ENCODE measurements around the gene CS.
A peak's percentile ranks its signal among the peaks of the same experiment; 100 is the strongest.
"Not testable (repeated sequence)": the region's sequence is repeated elsewhere in the genome, so short reads cannot be mapped to it uniquely, and the experiment has no call there.

The CS gene

GRCh38 chr12:56321027-56321426, 20.9 kb upstream of the CS start:
- DNase-seq (ENCODE audit: low read depth): peak; percentile 38

GRCh38 chr12:56317675-56318074, 17.5 kb upstream of the CS start:
- no peak for DNase-seq (ENCODE audit: low read depth)

GRCh38 chr12:56315622-56316473, 15.7 kb upstream of the CS start, which contains the start of gene CNPY2:
TSS of gene CNPY2 (minus strand) at chr12:56315988. CDS start at chr12:56315217, 771 bp downstream.
- DNase-seq (ENCODE audit: low read depth): peak; percentile 99

GRCh38 chr12:56315249-56315621, 15.1 kb upstream of the CS start:
- peak; percentile 18 for DNase-seq (ENCODE audit: low read depth)

GRCh38 chr12:56311003-56311402, 10.9 kb upstream of the CS start:
- no peak for DNase-seq (ENCODE audit: low read depth)

GRCh38 chr12:56308714-56309113, 8.6 kb upstream of the CS start:
- no peak for DNase-seq (ENCODE audit: low read depth)

GRCh38 chr12:56307221-56307965, 7.3 kb upstream of the CS start:
- DNase-seq (ENCODE audit: low read depth): no peak

GRCh38 chr12:56304872-56305590, 4.9 kb upstream of the CS start:
- DNase-seq (ENCODE audit: low read depth): peak; percentile 22

GRCh38 chr12:56304276-56304675, 4.1 kb upstream of the CS start:
- DNase-seq (ENCODE audit: low read depth): no peak

GRCh38 chr12:56300644-56301464, 724 bp upstream of the CS start:
- no peak for DNase-seq (ENCODE audit: low read depth)

- no peak for DNase-seq (ENCODE audit: low read depth)
Observed at GRCh38 chr12:56299308-56299852, 750 bp downstream of the CS start.

- no peak for DNase-seq (ENCODE audit: low read depth)
Observed at GRCh38 chr12:56298828-56299227, 1.3 kb downstream of the CS start.

- no peak for DNase-seq (ENCODE audit: low read depth)
Observed at GRCh38 chr12:56297400-56297799, 2.7 kb downstream of the CS start.

GRCh38 chr12:56296295-56296694, 3.8 kb downstream of the CS start:
- peak; percentile 31 for DNase-seq (ENCODE audit: low read depth)

GRCh38 chr12:56293795-56294194, 6.3 kb downstream of the CS start:
- DNase-seq (ENCODE audit: low read depth): no peak

- DNase-seq (ENCODE audit: low read depth): no peak
Observed at GRCh38 chr12:56288705-56289387, 11.3 kb downstream of the CS start.

GRCh38 chr12:56286044-56286830, 13.9 kb downstream of the CS start:
- DNase-seq (ENCODE audit: low read depth): peak; percentile 37

- DNase-seq (ENCODE audit: low read depth): not testable (repeated sequence)
Observed at GRCh38 chr12:56284263-56284662, 15.9 kb downstream of the CS start.

GRCh38 chr12:56282579-56282978, 17.6 kb downstream of the CS start:
- DNase-seq (ENCODE audit: low read depth): no peak

- DNase-seq (ENCODE audit: low read depth): no peak
Observed at GRCh38 chr12:56282030-56282429, 18.1 kb downstream of the CS start.
